ENCODE measurements around the gene SPAG16. TPM values are rescaled to one million over a fixed set of nuclear protein-coding genes. Genes with fewer than 3 reads are reported as not detected.

SPAG16 gene
- total RNA-seq, 2 donors from 2014 or later = 5.3 to 6.6 TPM

DNA sequence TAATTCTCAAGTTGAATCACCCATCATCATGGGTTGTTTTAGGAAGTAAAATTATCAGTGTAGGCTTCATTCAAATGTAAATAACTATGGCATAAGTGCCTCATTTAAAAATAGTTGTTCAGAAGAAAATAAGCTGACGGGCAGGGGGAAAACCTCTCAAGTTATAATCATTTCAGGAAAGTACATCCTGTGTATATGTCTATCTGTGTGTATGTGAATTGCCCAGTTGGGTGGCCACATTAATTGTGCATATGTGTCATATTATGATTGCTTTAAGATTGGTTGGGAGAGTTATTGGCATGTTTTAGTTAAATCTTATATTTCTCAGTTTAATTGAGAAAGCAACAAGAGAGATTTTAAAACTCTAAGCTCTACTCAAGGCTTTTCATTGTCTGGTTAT lies 843.8 kb downstream of the SPAG16 start:
- DNase-seq (ENCODE audit: low spot score) (no peak), ATAC-seq (no peak)
- Mint-ChIP-seq H3K4me3 (no peak overlapping the region), H3K27ac (no peak overlapping the region), H3K36me3 (no peaks in the 10 kb centered on the region), H3K9me3 (peaks cover 16% of the 10 kb centered on the region), H3K4me1 (ENCODE audit: low read depth in 2 of 2) (no peaks in the 10 kb centered on the region), H3K27me3 (no peaks in the 10 kb centered on the region)

DNA sequence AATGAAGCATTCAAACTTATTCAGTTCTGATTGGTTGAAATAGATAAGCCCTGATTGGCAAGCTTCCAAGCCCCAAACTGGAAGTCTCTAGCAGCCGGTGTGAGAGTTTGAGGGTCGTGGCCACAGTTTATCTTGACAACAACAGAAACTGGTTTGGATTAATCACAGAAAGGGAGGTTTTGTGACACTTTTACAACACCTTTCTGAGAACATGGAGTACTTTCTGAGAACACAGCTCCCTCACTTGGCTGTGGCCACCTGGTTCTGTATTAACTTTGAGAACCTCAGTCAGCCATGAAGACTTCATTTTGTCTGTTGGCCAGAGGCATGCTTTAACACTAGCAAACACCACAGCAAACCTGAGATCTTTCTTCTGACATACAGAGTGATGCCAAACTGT lies 845.9 kb downstream of the SPAG16 start:
- Mint-ChIP-seq H3K27me3 (no peaks in the 10 kb centered on the region), H3K9me3 (peaks cover 13% of the 10 kb centered on the region), H3K36me3 (no peaks in the 10 kb centered on the region)

DNA sequence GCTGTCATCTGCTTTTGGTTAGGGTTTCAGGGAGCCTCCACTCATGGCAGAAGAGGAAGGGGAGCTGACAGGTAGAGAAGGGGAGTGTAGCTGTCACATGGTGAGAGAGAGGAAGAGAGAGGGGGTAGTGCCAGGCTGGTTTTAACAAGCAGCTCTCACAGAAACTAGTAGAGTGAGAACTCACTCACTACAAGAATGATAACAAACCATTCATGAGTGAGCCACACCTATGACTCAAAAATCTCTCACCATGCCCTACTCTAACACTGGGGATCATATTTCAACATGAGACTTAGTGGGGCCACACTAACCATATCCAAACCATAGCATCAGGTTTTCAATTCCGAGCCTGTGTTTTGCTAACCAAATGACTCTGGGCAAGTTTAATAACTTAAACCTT lies 851.7 kb downstream of the SPAG16 start:
- DNase-seq (ENCODE audit: low spot score) (no peak), ATAC-seq (no peak)
- Mint-ChIP-seq H3K9me3 (peaks cover 7% of the 10 kb centered on the region), H3K36me3 (no peaks in the 10 kb centered on the region), H3K4me1 (ENCODE audit: low read depth in 2 of 2) (no peaks in the 10 kb centered on the region), H3K27me3 (no peaks in the 10 kb centered on the region), H3K27ac (no peak overlapping the region), H3K4me3 (no peak overlapping the region)

More for the DNA sequence above, 845.9 kb downstream of the SPAG16 start:
- H3K4me1 Mint-ChIP-seq (ENCODE audit: low read depth in 2 of 2) = no peaks in the 10 kb centered on the region
- no peak for ATAC-seq
- no peak for DNase-seq (ENCODE audit: low spot score)
- no peak overlapping the region for H3K27ac Mint-ChIP-seq
- H3K4me3 Mint-ChIP-seq = no peak overlapping the region

DNA sequence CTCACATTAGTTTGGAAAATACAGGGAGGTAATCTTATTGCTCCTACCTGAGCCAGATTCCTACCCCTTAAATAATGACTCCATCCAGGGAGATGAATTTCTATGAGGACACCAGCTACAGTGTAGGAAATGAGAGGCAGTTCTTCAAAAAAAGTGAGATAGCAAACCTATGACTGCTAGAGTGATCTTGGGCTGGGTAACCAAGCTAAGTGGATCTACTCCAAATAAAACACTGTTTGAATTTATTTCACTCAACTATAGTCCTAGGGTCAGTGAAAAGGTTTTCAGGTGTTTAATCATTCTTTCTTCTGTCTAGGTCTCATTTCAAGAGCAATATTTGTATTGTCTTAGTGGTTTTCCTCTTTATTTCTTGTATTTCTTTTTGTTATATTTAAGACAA lies 854.5 kb downstream of the SPAG16 start:
- H3K9me3 Mint-ChIP-seq = peaks cover 6% of the 10 kb centered on the region
- H3K4me3 Mint-ChIP-seq = no peak overlapping the region
- DNase-seq (ENCODE audit: low spot score) (no peak), ATAC-seq (no peak)
- no peaks in the 10 kb centered on the region for H3K27me3 Mint-ChIP-seq
- no peak overlapping the region for H3K27ac Mint-ChIP-seq
- no peaks in the 10 kb centered on the region for H3K36me3 Mint-ChIP-seq
- no peaks in the 10 kb centered on the region for H3K4me1 Mint-ChIP-seq (ENCODE audit: low read depth in 2 of 2)

DNA sequence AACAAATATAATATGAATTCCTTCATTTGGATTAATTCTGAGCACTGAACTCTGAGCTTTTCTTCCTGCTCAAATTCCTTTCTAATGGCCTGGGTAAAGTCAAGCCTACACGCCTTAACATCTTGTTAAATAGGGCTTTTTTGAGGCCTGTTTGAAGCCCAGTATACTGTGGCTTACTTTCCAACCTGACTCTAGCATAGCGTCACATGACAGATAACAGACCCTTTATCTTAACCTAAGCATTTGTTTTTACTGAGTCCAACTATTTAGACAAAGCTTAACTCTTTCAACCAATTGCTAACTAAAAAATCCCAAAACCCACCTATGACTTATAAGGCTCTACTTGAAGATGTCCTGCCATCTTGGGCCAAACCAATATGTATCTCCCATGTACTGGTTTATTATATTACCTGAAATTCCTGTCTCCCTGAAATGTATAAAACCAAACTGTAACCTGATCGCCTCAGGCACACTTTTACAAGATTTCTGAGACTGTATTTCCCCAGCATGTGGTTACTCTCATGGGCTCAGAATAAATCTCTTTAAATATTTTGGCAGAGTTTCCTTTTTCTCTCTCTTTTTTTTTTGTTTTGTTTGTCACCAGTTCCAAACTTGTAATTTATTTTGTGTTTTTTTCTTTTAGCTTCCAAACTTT lies 855.5 kb downstream of the SPAG16 start:
- Mint-ChIP-seq H3K4me3 (no peak overlapping the region), H3K36me3 (no peaks in the 10 kb centered on the region), H3K9me3 (peaks cover 6% of the 10 kb centered on the region), H3K4me1 (ENCODE audit: low read depth in 2 of 2) (no peaks in the 10 kb centered on the region), H3K27ac (no peak overlapping the region), H3K27me3 (no peaks in the 10 kb centered on the region)
- no peak for DNase-seq (ENCODE audit: low spot score)
- ATAC-seq = no peak

DNA sequence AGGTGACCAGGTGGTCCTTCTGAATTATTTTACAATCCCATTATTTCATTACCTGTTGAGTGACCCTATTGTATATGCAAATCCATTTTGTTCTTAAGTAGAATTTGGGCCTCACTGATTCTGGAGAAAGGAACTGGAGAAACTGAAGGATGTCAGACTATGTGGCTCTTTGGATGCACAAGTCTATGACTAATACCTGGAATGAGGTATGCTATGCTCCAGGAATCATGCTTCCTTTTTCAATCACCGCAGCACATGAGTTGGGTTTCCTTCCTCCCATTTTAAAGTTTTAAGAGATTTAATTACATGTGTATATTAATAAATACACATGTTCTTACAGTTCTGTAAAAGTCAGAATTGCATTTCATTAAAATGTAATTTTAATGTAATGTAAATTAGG lies 872.7 kb downstream of the SPAG16 start:
- no peak overlapping the region for H3K4me3 Mint-ChIP-seq
- no peaks in the 10 kb centered on the region for H3K27me3 Mint-ChIP-seq
- H3K9me3 Mint-ChIP-seq = peaks cover 2% of the 10 kb centered on the region
- no peaks in the 10 kb centered on the region for H3K36me3 Mint-ChIP-seq
- H3K4me1 Mint-ChIP-seq (ENCODE audit: low read depth in 2 of 2) = no peaks in the 10 kb centered on the region
- ATAC-seq = no peak
- H3K27ac Mint-ChIP-seq = no peak overlapping the region
- DNase-seq (ENCODE audit: low spot score) = no peak

DNA sequence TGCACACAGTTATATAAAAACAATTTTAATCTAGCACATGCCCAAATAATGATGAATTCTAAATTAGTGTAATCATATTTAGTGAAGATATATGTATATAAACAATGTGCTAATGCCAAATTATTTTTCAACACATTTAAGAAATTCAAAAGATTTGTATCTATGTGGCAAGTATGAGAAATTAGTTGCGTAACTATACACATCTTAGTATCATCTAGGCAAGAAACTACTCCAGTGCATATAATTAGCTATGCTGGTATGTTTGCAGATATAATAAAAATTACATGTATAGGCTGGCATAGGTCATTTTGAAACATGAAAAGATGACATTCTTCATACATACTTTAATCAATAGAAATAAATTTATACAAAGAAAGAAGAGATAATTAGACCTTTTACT lies 874.6 kb downstream of the SPAG16 start:
- no peak overlapping the region for H3K27ac Mint-ChIP-seq
- ATAC-seq = no peak
- no peaks in the 10 kb centered on the region for H3K4me1 Mint-ChIP-seq (ENCODE audit: low read depth in 2 of 2)
- H3K27me3 Mint-ChIP-seq = no peaks in the 10 kb centered on the region
- H3K9me3 Mint-ChIP-seq = no peaks in the 10 kb centered on the region
- no peak for DNase-seq (ENCODE audit: low spot score)
- no peaks in the 10 kb centered on the region for H3K36me3 Mint-ChIP-seq
- H3K4me3 Mint-ChIP-seq = no peak overlapping the region

DNA sequence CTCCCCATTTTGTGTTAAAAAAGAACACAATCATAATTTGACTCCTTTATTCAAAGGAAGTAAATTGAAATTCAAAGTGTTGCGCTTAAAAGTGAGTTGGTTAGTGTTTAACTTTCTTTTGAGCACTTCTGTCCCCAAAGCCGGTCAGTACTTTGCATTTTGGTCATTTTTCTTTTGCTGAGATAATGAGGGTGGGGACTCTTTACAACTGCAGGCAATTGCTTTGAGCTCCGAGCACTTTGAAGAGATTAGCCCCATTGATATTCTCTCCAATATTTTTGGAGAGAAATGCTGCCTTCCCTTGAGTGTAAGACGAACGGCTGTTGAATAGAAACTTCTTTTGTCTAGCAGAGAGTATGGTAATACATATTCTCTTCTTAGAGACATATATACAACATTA lies 885.0 kb downstream of the SPAG16 start:
- Mint-ChIP-seq H3K4me3 (no peak overlapping the region), H3K27ac (no peak overlapping the region), H3K36me3 (no peaks in the 10 kb centered on the region), H3K9me3 (peaks cover 3% of the 10 kb centered on the region), H3K4me1 (ENCODE audit: low read depth in 2 of 2) (no peaks in the 10 kb centered on the region), H3K27me3 (no peaks in the 10 kb centered on the region)
- DNase-seq (ENCODE audit: low spot score) = no peak
- ATAC-seq = no peak

DNA sequence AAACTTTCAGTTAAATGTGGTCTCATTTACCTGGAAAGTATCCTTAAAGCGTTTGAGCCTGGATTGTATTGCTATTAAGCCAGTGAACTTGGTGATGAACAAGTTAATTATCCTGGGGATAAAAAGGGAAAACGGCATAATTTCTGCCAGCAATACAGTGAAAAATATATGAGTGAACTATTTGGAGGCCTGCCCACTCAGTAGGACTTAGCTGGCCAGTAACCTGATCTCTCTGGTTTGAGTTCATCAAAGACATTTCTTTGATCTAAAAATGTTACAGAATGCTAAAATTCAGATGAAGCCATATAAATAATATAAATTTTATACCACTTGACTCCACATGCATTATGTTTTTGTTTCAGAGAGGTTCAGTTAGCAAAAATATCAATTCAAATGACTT lies 885.5 kb downstream of the SPAG16 start:
- H3K27ac Mint-ChIP-seq = no peak overlapping the region

DNA sequence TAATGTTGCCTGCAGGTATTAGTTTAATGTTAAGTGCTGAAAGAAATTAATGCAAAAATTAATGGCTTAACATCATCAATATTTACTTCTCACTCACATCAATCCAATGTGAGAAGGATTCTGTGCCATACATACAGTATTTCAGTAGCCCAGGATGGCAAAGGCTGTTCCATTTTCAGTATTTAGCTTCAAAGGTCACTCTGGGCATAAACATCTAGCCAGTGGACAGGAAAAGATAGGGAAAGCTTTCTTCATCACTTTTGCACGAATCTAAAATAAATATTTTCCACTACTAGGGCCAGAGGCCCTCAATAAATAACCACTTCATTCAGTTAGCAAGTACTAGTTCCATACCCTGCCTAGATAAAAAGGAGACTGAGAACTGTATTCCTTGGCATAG lies 890.3 kb downstream of the SPAG16 start:
- no peaks in the 10 kb centered on the region for H3K36me3 Mint-ChIP-seq
- no peak overlapping the region for H3K27ac Mint-ChIP-seq
- no peaks in the 10 kb centered on the region for H3K9me3 Mint-ChIP-seq
- DNase-seq (ENCODE audit: low spot score) (no peak), ATAC-seq (no peak)
- no peaks in the 10 kb centered on the region for H3K4me1 Mint-ChIP-seq (ENCODE audit: low read depth in 2 of 2)
- no peak overlapping the region for H3K4me3 Mint-ChIP-seq
- no peaks in the 10 kb centered on the region for H3K27me3 Mint-ChIP-seq

More for the DNA sequence above, 885.5 kb downstream of the SPAG16 start:
- DNase-seq (ENCODE audit: low spot score) (no peak), ATAC-seq (no peak)
- Mint-ChIP-seq H3K27me3 (no peaks in the 10 kb centered on the region), H3K9me3 (peaks cover 3% of the 10 kb centered on the region), H3K4me1 (ENCODE audit: low read depth in 2 of 2) (no peaks in the 10 kb centered on the region), H3K4me3 (no peak overlapping the region), H3K36me3 (no peaks in the 10 kb centered on the region)

DNA sequence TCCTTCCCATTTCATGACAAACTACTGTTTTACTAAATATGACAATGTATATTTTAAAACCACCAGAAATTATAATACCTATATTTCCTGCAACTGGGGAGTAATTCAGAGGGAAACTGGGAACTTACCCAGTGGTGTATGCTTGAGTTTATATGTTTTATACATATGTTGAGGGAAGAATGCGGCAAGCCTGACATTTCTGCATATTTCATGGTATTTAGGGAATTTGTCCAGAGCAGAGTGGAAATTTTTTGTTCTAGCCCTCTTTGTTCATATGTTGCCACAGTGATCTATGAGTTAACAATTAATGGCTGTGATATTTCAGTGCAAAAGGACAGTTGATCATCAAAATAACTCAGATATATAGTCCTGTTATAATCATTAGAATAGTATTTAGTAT lies 895.8 kb downstream of the SPAG16 start:
- H3K27ac Mint-ChIP-seq = no peak overlapping the region
- no peak overlapping the region for H3K4me3 Mint-ChIP-seq
- ATAC-seq = no peak
- H3K27me3 Mint-ChIP-seq = no peaks in the 10 kb centered on the region
- DNase-seq (ENCODE audit: low spot score) = no peak
- H3K4me1 Mint-ChIP-seq (ENCODE audit: low read depth in 2 of 2) = no peaks in the 10 kb centered on the region
- H3K9me3 Mint-ChIP-seq = no peaks in the 10 kb centered on the region
- no peaks in the 10 kb centered on the region for H3K36me3 Mint-ChIP-seq

DNA sequence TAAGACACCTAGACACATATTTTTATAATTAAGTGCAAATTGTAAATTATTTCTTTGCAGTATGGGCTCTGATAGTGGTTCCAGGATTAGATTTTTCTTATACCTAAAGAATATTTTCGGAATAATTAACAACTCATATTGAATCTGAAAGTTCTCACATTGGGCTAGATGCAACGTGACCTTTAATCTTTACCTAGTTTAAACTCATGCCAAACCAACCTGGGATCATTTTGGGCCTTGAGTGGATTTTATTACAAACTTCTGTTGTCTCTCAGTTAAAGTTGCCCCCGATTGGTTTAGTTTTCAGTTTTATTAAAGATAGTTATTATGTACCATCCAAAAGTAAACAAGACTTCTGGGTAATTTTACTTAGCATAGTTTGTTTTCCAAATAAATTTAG lies 896.4 kb downstream of the SPAG16 start:
- Mint-ChIP-seq H3K4me1 (ENCODE audit: low read depth in 2 of 2) (no peaks in the 10 kb centered on the region), H3K4me3 (no peak overlapping the region), H3K9me3 (no peaks in the 10 kb centered on the region), H3K27me3 (no peaks in the 10 kb centered on the region), H3K27ac (no peak overlapping the region), H3K36me3 (no peaks in the 10 kb centered on the region)
- ATAC-seq (no peak), DNase-seq (ENCODE audit: low spot score) (no peak)

DNA sequence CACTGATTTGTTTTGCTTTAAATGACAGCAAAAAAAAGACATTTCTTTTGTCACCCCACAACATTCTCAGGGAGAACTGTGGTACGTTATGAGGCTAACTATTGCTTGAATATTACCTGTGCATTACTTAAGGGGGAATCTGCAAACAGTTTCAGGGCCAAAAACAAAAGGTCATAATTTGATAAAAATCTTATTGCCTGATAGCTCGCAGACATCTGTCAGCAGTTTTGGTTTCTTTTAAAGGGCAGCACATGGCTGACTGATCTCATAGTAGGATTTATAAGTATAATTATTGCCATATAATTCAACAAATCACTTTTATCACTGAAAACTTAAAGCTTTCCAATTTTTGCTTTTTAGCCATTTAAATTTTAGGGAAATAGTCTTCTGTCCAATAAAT lies 900.2 kb downstream of the SPAG16 start:
- Mint-ChIP-seq H3K4me3 (no peak overlapping the region), H3K27ac (no peak overlapping the region), H3K4me1 (ENCODE audit: low read depth in 2 of 2) (no peaks in the 10 kb centered on the region), H3K9me3 (no peaks in the 10 kb centered on the region), H3K36me3 (no peaks in the 10 kb centered on the region), H3K27me3 (no peaks in the 10 kb centered on the region)
- DNase-seq (ENCODE audit: low spot score) = no peak
- no peak for ATAC-seq

DNA sequence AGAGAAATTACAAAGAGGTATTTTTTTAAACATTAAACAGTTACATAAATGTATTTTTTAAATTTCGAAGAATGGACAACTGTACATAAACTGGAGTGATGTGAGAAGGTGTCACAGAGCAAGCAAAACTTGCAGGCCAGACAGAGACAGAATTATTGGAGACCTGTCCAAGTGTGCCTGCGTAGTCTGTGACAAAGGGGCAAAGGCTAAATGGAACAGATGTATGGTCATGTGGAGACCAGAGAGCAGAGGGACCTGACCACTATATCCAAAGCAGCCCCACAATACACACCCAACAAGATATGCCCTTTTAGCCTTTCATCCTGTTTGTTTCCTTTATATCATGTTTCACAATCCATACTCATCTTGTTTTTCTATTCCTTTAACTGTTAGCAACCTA lies 901.3 kb downstream of the SPAG16 start:
- H3K4me1 Mint-ChIP-seq (ENCODE audit: low read depth in 2 of 2) = no peaks in the 10 kb centered on the region
- H3K9me3 Mint-ChIP-seq = no peaks in the 10 kb centered on the region
- no peak overlapping the region for H3K4me3 Mint-ChIP-seq
- no peak overlapping the region for H3K27ac Mint-ChIP-seq
- no peaks in the 10 kb centered on the region for H3K36me3 Mint-ChIP-seq
- no peaks in the 10 kb centered on the region for H3K27me3 Mint-ChIP-seq
- no peak for ATAC-seq
- DNase-seq (ENCODE audit: low spot score) = no peak

DNA sequence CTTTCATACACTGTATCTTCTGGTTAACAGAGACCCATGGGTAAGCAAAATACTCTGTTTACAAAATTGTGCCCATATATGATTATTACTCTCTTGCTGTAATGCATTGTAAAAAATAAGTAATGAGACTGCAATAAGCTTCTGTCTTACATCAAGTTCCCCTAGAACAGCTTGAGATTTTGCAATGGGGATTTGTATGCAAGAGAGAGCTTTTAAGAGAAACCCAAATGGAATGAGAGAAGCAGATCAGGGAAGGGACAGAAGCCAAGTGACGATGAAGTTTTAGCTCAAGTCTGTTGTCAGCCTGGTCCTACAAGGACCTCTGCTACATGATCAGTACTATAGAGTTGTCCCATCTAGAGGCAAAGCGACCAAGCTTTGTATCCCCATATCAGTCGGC lies 908.4 kb downstream of the SPAG16 start:
- Mint-ChIP-seq H3K4me1 (ENCODE audit: low read depth in 2 of 2) (no peaks in the 10 kb centered on the region), H3K9me3 (peaks cover 9% of the 10 kb centered on the region), H3K27ac (no peak overlapping the region), H3K36me3 (no peaks in the 10 kb centered on the region), H3K27me3 (no peaks in the 10 kb centered on the region), H3K4me3 (no peak overlapping the region)
- ATAC-seq (no peak), DNase-seq (ENCODE audit: low spot score) (no peak)
